Neural cell (in vitro differentiated cells): ENCODE measurements around the gene TRABD2A.

ENCODE experiments used
- EZH2 ChIP-seq: fragments of 200-600, 300-800 bp; shearing (Covaris generic), sonication (generic); IDR thresholded peaks from 2 replicates; pipeline ENCODE4 v1.6.1; 2014; ENCODE audit warnings: antibody characterized with exemption, low read length, borderline replicate concordance, mild to moderate bottlenecking; ENCODE audit not compliant: insufficient read depth, poor library complexity, severe bottlenecking
- MXI1 ChIP-seq: fragments of 450-650 bp; conservative IDR thresholded peaks from 2 replicates; pipeline ENCODE4 v1.6.1; 2014; ENCODE audit warnings: antibody characterized with exemption, mild to moderate bottlenecking; ENCODE audit not compliant: poor library complexity, severe bottlenecking
- POLR2AphosphoS5 ChIP-seq: IDR thresholded peaks from 2 replicates; pipeline ENCODE4 v1.6.1; 2012
- REST ChIP-seq: IDR thresholded peaks from 2 replicates; pipeline ENCODE4 v1.6.1; 2012; ENCODE audit warnings: borderline replicate concordance
- TAF1 ChIP-seq: IDR thresholded peaks from 2 replicates; pipeline ENCODE4 v1.6.1; 2012; ENCODE audit warnings: low read depth
- TF ChIP-seq, protein P1 (sequence below): fragments of 450-650 bp; IDR thresholded peaks from 2 replicates; pipeline ENCODE4 v1.5.1; 2014; ENCODE audit warnings: antibody characterized with exemption, mild to moderate bottlenecking, moderate library complexity; ENCODE audit not compliant: poor library complexity, severe bottlenecking

DNA sequence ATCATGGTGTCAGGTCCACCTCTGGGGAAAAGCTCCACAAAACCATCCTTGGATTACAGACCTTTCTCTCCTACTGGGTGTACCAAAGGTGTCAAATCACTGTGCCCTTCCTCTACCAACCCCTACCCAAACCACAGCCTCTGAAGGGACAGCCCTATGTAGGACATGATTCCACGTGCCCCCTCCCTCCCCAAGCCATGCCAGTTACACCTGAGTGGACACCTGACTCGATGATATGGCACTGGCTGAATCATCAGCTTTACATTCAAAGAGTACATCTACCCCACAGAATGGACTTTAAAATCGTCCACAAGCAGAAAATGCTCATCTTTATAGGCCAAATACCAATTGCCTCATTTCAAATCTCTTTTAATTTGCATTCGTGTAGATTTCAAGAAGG, 26.0 kb downstream of the TRABD2A start:
- TF ChIP-seq, protein P1, sequence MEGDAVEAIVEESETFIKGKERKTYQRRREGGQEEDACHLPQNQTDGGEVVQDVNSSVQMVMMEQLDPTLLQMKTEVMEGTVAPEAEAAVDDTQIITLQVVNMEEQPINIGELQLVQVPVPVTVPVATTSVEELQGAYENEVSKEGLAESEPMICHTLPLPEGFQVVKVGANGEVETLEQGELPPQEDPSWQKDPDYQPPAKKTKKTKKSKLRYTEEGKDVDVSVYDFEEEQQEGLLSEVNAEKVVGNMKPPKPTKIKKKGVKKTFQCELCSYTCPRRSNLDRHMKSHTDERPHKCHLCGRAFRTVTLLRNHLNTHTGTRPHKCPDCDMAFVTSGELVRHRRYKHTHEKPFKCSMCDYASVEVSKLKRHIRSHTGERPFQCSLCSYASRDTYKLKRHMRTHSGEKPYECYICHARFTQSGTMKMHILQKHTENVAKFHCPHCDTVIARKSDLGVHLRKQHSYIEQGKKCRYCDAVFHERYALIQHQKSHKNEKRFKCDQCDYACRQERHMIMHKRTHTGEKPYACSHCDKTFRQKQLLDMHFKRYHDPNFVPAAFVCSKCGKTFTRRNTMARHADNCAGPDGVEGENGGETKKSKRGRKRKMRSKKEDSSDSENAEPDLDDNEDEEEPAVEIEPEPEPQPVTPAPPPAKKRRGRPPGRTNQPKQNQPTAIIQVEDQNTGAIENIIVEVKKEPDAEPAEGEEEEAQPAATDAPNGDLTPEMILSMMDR = no peak
- TF ChIP-seq EZH2 (no peak), REST (no peak), TAF1 (no peak), MXI1 (no peak), POLR2AphosphoS5 (no peak)
